Hematopoietic multipotent progenitor cell (in vitro differentiated cells): ENCODE results near the gene TAF11L10. TPM values are rescaled to one million over a fixed set of nuclear protein-coding genes. Genes with fewer than 3 reads are reported as not detected.
"Not testable (repeated sequence)": the region's sequence is repeated elsewhere in the genome, so short reads cannot be mapped to it uniquely, and the experiment has no call there.

Experiments used
- DNase-seq, 3 donors: peaks; one replicate each; pipeline ENCODE4 v3.0.0-alpha.2; 2011 to 2015; ENCODE audit warnings: low read depth in 2 of 3, low spot score in 2 of 3
- small RNA-seq: library from RNA; depleted of rRNA; stranded (forward); fragments of <200 nt; gene quantifications from one replicate; pipeline ENCODE3, GENCODE V24; 2012
- total RNA-seq: library from RNA; depleted of rRNA; stranded (reverse); fragments of >200 nt; gene quantifications from one replicate; pipeline ENCODE4 v1.2.3, GENCODE V29; 2012

The TAF11L10 gene
- total RNA-seq, result not detected

- DNase-seq, result not testable (repeated sequence)
These were observed at the start of gene TAF11L10 for GRCh38 chr5:17597728-17598127. Gene TAF11L10 (minus strand): TSS chr5:17597828.

- DNase-seq, result no peak
These were observed 36.5 kb upstream of the TAF11L10 start, which contains the start of gene TAF11L14 for GRCh38 chr5:17634160-17634559. Gene TAF11L14 (plus strand): TSS chr5:17634460.

GRCh38 chr5:17631788-17632187 is 34.2 kb upstream of the TAF11L10 start, which contains the start of gene TAF11L13:
Gene TAF11L13 (plus strand): TSS chr5:17632088.
- DNase-seq, result not testable (repeated sequence)

GRCh38 chr5:17625686-17626085 is 28.1 kb upstream of the TAF11L10 start:
- no peak for DNase-seq

- DNase-seq, result no peak
These were observed 23.0 kb upstream of the TAF11L10 start for GRCh38 chr5:17620627-17621026.

- DNase-seq, result no peak
These were observed 21.7 kb upstream of the TAF11L10 start for GRCh38 chr5:17619354-17619753.

GRCh38 chr5:17614872-17615605 is 17.4 kb upstream of the TAF11L10 start:
- DNase-seq, result no peak

GRCh38 chr5:17610092-17610491 is 12.5 kb upstream of the TAF11L10 start, which contains the start of gene TAF11L12:
Gene TAF11L12 (plus strand): TSS chr5:17610392.
- DNase-seq, result not testable (repeated sequence)

- DNase-seq, result not testable (repeated sequence)
These were observed 9.8 kb upstream of the TAF11L10 start for GRCh38 chr5:17607461-17607860.

- DNase-seq, result no peak
These were observed 7.3 kb upstream of the TAF11L10 start for GRCh38 chr5:17604951-17605350.

- not testable (repeated sequence) for DNase-seq
These were observed 6.3 kb upstream of the TAF11L10 start, which contains the start of gene TAF11L11 for GRCh38 chr5:17603880-17604279. Gene TAF11L11 (plus strand): TSS chr5:17604183.

- DNase-seq, result not testable (repeated sequence)
These were observed 3.4 kb downstream of the TAF11L10 start, which contains the start of gene TAF11L9 for GRCh38 chr5:17594255-17594654. Gene TAF11L9 (minus strand): TSS chr5:17594394.

- not testable (repeated sequence) for DNase-seq
These were observed 6.8 kb downstream of the TAF11L10 start, which contains the start of gene TAF11L8 for GRCh38 chr5:17590860-17591259. Gene TAF11L8 (minus strand): TSS chr5:17590960.

GRCh38 chr5:17585658-17586057 is 12.0 kb downstream of the TAF11L10 start, which contains the start of gene TAF11L7:
Gene TAF11L7 (minus strand): TSS chr5:17585758.
- DNase-seq, result not testable (repeated sequence)

Small RNA genes lying within 50 kb of the gene (small RNA-seq; reads per million reads assigned to genes)
- not detected for gene AC233724.1
- not detected for gene AC233724.3
- not detected for gene AC233724.4
- not detected for gene AC233724.6
- not detected for gene AC233724.7

Other genes with a start within 250 kb of the TAF11L10 start
- gene TAF11L2, start 99.6 kb downstream of the TAF11L10 start, total RNA-seq, result not detected
- not detected for gene TAF11L3, start 79.5 kb downstream of the TAF11L10 start, total RNA-seq
- gene TAF11L4, start 76.0 kb downstream of the TAF11L10 start, total RNA-seq, result not detected
- not detected for gene TAF11L5, start 72.6 kb downstream of the TAF11L10 start, total RNA-seq
- not detected for gene TAF11L6, start 69.2 kb downstream of the TAF11L10 start, total RNA-seq
- gene TAF11L7, start 12.1 kb downstream of the TAF11L10 start, total RNA-seq, result not detected
- not detected for gene TAF11L8, start 6.9 kb downstream of the TAF11L10 start, total RNA-seq
- not detected for gene TAF11L9, start 3.4 kb downstream of the TAF11L10 start, total RNA-seq
- not detected for gene TAF11L11, start 6.4 kb upstream of the TAF11L10 start, total RNA-seq
- not detected for gene TAF11L12, start 12.6 kb upstream of the TAF11L10 start, total RNA-seq
- not detected for gene TAF11L13, start 34.3 kb upstream of the TAF11L10 start, total RNA-seq
- not detected for gene TAF11L14, start 36.6 kb upstream of the TAF11L10 start, total RNA-seq